Hematopoietic multipotent progenitor cell treated with erythropoietin and hydrocortisone succinate and interleukin-3 and kit ligand, for 8 days (in vitro differentiated cells): Measurements from ENCODE around the gene RNF34.

Experiments
- DNase-seq: peaks from one replicate; pipeline ENCODE4 v3.0.0-alpha.2; 2015

The RNF34 gene

DNA sequence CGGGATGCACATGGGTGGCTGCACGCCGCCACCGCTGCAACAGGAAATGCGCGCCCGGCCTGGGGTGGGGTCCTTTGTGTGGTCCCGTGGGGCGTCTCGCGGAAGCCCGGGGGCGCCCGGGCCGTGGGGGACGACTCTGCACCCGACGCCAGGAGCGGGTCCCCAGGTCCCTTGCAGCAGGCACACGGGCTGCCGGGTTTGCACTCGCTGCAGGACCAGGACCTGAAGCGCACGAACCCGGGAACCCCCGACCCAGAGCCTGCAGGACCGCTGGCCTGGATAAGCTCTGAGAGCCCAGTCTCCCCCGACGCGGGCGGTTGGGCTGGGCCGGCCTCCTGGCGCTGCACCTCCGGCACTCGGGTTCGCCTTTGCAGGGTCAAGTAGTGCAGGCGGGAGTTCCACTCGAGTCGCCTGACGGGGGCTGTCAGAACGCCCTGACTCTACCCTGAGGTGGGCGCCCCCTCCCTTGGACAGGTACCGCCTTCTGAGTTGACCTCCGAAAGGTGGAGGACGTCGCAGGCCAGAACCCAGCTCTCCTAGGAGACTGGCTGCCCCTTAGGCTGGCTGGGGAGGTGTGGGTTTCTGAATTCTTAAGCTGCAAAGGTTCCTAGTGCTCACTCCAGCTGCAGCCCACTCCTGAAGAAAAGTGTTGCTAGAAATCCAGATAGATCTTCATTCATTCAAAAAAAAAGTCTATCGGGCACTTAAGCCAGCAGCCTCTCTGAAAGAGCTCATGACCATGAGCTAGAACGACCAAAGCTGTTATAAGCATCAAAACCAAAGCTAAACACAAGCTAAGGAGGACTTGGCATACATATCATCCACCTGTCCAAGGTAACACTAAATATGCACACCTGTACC is 68.0 kb downstream of the RNF34 start:
- DNase-seq = no peak

- no peak for DNase-seq
Observed at GRCh38 chr12:121468499-121468801, 68.5 kb downstream of the RNF34 start.

DNA sequence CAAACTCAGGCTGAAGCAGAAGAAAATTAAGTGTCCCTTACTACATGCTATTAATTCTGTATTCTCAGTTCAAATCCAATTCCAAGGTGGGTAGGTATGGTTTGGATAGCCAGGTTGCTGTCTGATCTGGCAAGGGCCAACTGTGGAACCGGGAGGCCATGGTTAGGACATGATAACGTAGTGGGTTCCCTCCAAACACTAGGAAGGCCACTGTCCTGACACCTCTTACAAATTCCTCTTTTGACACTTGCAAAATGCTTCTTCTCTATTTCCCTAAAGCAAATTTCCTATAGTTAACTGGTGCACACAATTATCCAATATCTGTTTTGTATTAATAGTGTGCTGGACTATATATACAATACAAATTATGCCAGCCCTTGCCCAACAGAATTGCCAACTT is 70.8 kb downstream of the RNF34 start:
- DNase-seq = no peak

DNA sequence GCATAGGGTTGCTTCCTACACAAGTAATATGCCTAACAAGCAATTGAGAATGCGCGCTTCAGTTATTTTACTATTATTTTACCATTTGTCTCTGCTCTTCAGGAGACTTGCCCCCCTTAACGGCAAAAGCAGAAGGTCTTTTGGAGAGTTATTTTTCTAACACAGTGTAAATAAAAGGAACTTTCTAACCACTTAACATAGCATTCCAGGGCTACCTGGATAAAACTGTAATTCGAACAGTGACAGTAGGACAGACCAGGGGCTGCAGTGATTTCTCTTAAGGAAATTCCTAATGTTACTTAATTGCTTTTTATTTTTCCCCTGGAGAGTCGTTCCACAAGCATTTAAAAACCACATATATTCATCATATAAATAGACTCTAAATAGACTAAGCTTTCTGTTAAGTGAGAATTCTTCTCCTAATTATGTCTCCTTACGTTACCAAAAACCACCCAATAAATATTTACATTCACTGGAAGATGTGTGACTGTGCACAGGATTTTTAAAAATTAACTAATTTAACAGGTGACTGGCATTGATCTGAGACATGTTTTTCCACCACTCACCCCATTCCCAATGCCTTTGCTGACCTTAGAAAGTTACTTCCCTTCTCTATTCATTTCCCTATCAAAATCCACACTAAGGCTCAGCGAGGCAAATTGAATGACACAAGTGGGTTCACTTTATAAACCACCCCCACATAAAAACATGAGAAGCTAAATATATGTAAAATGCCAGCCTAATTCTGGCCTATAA is 72.4 kb downstream of the RNF34 start:
- no peak for DNase-seq
